Activated CD4-positive, alpha-beta memory T cell treated with anti-CD3 and anti-CD28 coated beads, Interleukin-2, amount 10 ng/mL, durations not matched to agents 7 days and 5 days (primary cell): ENCODE results near the gene DOHH. TPM values are rescaled to one million over a fixed set of nuclear protein-coding genes. Genes with fewer than 3 reads are reported as not detected.

Source experiments
- CTCF ChIA-PET: fragments of 350-600 bp; sonication (Branson Sonifier 250); formaldehyde crosslinking; loops from one replicate; lab custom pipeline; 2021; ENCODE audit warnings: antibody characterized with exemption, inconsistent platforms; lab: Charles Lee
- POLR2A ChIA-PET: fragments of 350-600 bp; sonication (Branson Sonifier 250); formaldehyde crosslinking; loops from one replicate; lab custom pipeline; 2021; ENCODE audit warnings: antibody characterized with exemption; lab: Charles Lee
- DNase-seq: peaks from one replicate; pipeline ENCODE4 v3.0.0-alpha.2; 2020
- H3K27ac Mint-ChIP-seq: one replicate; pipeline ENCODE4 v1.8.0; 2021; ENCODE audit warnings: mild to moderate bottlenecking, mixed read lengths
- H3K27me3 Mint-ChIP-seq: one replicate; pipeline ENCODE4 v1.8.0; 2021; ENCODE audit warnings: mixed read lengths
- H3K36me3 Mint-ChIP-seq: one replicate; pipeline ENCODE4 v1.8.0; 2021; ENCODE audit warnings: low read depth, mixed read lengths
- H3K4me1 Mint-ChIP-seq: one replicate; pipeline ENCODE4 v1.8.0; 2021; ENCODE audit warnings: mixed read lengths
- H3K4me3 Mint-ChIP-seq: one replicate; pipeline ENCODE4 v1.8.0; 2021; ENCODE audit warnings: mild to moderate bottlenecking, mixed read lengths
- H3K9me3 Mint-ChIP-seq: one replicate; pipeline ENCODE4 v1.8.0; 2021; ENCODE audit warnings: mixed read lengths
- total RNA-seq, 2 experiments: library from RNA; stranded (reverse); gene quantifications; one replicate each; pipeline ENCODE4 v1.2.3, GENCODE V29; 2021

Gene DOHH
- total RNA-seq, 2 experiments from 2014 or later: 11.1 to 11.8 TPM

DNA sequence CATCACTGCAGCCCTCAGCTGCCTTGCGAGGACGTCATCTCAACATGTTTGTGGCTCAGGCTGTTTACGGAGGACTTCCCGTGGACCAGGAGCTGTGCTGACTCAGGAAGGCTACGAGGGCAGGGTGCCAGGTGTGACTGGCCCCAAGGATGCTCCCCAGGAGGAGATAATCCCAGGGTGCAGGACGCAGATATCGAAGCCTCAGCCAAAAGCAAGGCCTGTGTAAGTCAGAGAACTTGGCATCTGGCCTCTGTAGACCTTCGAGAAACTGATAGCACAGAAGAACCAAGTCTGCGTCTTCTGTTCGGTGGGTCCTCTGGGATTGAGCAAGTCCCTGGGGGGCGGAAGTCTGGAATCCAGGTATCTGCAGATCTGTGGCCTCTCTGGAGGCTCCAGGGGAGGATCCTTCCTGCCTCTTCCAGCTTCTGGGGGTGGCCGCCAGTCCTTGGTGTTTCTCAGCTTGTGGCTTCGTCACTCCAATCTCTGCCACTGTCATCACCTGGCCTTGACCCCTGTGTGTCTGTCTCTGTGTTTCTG lies 2.6 kb upstream of the DOHH start:
- no peak overlapping the region for H3K27ac Mint-ChIP-seq
- H3K9me3 Mint-ChIP-seq: no peaks in the 10 kb centered on the region
- POLR2A ChIA-PET: no interaction called here
- no peaks in the 10 kb centered on the region for H3K27me3 Mint-ChIP-seq
- peaks cover 44% of the 10 kb centered on the region for H3K4me1 Mint-ChIP-seq
- DNase-seq: no peak
- CTCF ChIA-PET: interaction anchor here (0.7 to 1.4 kb wide), 4 partner anchors 18 to 899 kb away, joined by 3 read pairs; no protein-coding TSS in a partner anchor
- peaks cover 14% of the 10 kb centered on the region for H3K36me3 Mint-ChIP-seq
- no peak overlapping the region for H3K4me3 Mint-ChIP-seq

DNA sequence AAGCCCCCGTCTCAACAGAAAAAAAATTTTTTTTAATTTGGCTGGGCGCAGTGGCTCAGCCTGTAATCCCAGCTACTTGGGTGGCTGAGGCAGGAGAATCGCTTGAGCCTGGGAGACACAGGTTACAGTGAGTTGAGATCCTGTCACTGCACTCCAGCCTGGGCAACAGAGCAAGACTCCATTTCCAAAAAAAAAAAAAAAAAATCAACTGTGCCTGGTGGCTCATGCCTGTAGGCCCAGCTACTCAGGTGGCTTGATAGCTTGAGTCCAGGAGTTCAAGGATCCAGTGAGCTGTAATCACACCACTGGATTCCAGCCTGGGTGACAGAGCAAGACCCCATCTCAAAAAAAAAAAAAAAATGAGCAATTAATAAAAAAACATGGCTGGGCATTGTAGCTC lies 1.3 kb upstream of the DOHH start:
- no peaks in the 10 kb centered on the region for H3K9me3 Mint-ChIP-seq
- peaks cover 40% of the 10 kb centered on the region for H3K4me1 Mint-ChIP-seq
- ChIA-PET CTCF (interaction anchor here (1.1 to 3.4 kb wide), 4 partner anchors 14 to 72 kb away, joined by 3 to 23 read pairs (median 4); partner anchors contain the start of gene SMIM44), POLR2A (no interaction called here)
- H3K4me3 Mint-ChIP-seq: no peak overlapping the region
- no peak for DNase-seq
- H3K27ac Mint-ChIP-seq: no peak overlapping the region
- peaks cover 13% of the 10 kb centered on the region for H3K36me3 Mint-ChIP-seq
- no peaks in the 10 kb centered on the region for H3K27me3 Mint-ChIP-seq

DNA sequence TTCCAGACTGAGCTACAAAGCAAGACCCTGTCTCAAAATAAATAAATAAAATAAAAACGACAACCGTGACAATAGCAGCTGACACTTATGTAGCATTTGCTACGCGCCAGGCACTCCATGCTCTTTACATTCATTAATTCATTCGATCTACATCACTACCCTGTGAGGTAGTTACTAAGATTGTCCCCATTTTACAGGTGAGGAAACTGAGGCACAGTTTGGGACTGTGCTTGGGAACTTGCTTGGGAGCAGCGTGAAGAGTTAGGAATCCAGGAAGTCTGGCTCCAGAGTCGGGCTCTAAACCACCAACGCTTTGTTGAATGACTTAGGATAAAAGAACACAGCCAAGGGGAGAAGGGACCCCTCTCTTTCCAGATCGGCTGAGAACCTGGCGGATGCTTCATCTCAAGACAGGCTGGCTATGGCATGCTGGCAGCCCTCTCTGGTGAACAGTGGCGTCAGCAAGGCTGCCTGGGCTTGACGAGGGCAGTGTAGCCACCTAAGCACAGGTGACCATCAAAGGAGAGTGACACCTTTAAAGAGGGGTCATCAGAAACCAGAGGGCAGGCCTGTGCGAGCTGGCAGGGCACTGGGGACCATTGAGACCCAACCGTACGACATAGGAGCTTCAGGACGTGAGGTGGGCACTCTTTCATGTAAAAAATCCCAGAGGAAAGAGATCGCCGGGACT lies 591 bp downstream of the DOHH start:
- Mint-ChIP-seq H3K9me3 (no peaks in the 10 kb centered on the region), H3K27me3 (no peaks in the 10 kb centered on the region), H3K4me1 (peaks cover 36% of the 10 kb centered on the region), H3K27ac (peak overlapping the region; percentile 95), H3K4me3 (peak overlapping the region; percentile 88), H3K36me3 (peaks cover 23% of the 10 kb centered on the region)
- DNase-seq: no peak
- ChIA-PET POLR2A (interaction anchor here (1.0 to 1.8 kb wide), 6 partner anchors 10 to 485 kb away, joined by 3 to 8 read pairs (median 4); partner anchors contain the start of genes EEF2, MFSD12 and SMIM24), CTCF (interaction anchor here (0.6 to 3.4 kb wide), 3 partner anchors 15 to 27 kb away, joined by 5 to 23 read pairs (median 5); no protein-coding TSS in a partner anchor)

DNA sequence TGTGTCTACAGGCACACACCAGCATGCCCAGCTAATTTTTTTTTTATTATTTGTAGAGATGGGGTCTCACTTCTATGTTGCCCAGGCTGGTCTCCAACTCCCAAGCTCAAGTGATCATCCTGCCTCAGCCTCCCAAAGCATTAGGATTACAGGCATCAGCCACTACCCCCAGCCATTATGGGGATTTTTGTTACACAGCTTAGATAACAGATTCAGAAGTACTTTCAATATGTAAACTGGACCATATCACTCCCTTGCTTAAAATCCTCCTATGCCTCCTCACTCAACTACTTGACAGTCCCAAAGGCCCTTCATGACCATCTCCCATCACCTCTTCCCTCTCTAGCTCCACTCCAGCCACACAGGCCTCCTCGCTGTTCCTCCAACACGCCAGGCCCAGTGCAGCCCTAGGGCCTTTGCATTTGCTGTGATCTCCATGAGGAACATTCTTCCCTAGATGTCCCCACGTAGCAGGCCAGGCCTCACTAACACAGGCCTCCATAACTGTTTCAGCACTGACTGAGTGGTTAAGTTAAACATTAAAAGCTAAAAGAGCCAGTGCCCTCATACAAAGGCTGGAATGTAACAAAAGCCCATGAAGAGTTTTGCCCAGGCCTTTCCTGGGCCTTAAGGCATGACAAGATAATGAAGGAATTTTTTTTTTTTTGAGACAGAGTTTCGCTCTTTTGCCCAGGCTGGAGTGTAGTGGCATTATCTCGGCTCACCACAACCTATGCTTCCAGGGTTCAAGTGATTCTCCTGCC lies 2.5 kb downstream of the DOHH start:
- peaks cover 39% of the 10 kb centered on the region for H3K4me1 Mint-ChIP-seq
- no peaks in the 10 kb centered on the region for H3K27me3 Mint-ChIP-seq
- DNase-seq: no peak
- ChIA-PET POLR2A (interaction anchor here (0.6 kb wide), 1 partner anchor 217 kb away, joined by 3 read pairs; no protein-coding TSS in a partner anchor), CTCF (interaction anchor here (1.1 kb wide), 1 partner anchor 68 kb away, joined by 3 read pairs; no protein-coding TSS in a partner anchor)
- H3K36me3 Mint-ChIP-seq: peaks cover 24% of the 10 kb centered on the region
- no peaks in the 10 kb centered on the region for H3K9me3 Mint-ChIP-seq
- H3K4me3 Mint-ChIP-seq: no peak overlapping the region
- H3K27ac Mint-ChIP-seq: no peak overlapping the region

DNA sequence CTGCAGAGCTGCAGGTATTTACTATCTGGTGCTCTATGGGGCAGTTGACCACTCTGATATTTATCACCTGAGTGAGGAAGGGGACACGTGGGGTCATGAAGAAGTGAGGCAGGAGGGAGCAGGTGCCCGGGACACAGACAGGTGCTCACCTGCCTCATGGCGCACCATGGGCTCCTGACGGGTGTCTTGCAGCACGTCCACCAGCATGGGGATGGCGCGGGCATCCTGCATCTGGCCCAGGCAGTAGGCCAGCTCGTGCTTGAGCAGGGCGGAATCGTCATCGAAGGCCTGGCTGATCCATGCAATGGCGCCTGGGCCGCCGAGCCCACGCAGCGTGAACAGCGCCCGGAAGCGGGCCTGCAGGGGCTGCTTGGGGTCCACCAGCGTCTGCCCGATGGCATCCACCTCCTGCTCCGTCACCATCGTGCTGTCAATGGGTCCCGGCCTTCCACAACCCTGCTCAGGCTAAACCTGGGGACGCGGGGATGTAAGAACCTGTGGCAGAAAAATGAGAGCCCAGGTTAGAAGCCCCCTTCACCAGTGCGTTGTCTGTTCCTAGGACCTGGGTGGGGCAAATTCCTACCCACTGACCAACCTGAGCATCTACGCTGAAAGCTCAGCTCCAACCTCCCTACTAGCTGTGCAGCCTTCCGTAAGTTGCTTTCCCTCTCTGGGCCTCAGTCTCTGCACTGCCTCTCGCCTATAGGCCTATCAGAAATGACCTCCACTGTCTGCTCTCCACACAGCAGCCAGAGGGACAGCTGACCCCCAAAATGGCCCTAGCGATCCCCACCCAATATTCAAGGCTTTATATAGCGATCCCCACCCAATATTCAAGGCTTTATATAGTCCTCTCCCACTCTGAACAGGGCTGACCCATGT lies 3.8 kb downstream of the DOHH start:
- no peaks in the 10 kb centered on the region for H3K27me3 Mint-ChIP-seq
- H3K36me3 Mint-ChIP-seq: peaks cover 27% of the 10 kb centered on the region
- no peak for DNase-seq
- POLR2A ChIA-PET: no interaction called here
- H3K4me1 Mint-ChIP-seq: peaks cover 39% of the 10 kb centered on the region
- H3K4me3 Mint-ChIP-seq: no peak overlapping the region
- H3K9me3 Mint-ChIP-seq: no peaks in the 10 kb centered on the region
- no peak overlapping the region for H3K27ac Mint-ChIP-seq
- CTCF ChIA-PET: interaction anchor here (0.6 kb wide), 1 partner anchor 8 kb away, joined by 7 read pairs; no protein-coding TSS in a partner anchor

DNA sequence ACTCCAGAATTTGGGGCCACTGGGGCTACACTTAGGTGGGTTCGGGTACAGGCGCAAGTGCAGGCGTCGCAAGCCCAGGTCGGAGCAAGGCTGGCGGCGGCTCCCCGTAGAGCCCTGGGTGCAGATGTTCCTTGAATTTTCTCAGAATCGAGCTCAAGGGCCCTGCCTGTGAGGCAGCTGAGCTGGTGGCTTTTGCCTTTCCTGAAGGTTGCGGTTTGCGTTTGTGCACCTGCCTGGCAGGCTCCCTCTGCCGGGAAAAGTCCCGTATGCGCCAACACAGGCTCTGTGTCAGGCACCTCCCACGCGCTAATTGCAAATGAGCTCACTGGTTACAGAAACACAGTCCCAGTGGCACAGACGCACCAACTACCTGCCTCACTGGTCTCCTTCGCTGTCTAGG lies 5.9 kb downstream of the DOHH start:
- CTCF ChIA-PET: interaction anchor here (0.6 to 2.0 kb wide), 5 partner anchors 9 to 348 kb away, joined by 3 to 24 read pairs (median 3); partner anchors contain the start of gene MRPL54
- Mint-ChIP-seq H3K27ac (peak overlapping the region; percentile 35), H3K4me3 (no peak overlapping the region), H3K36me3 (peaks cover 27% of the 10 kb centered on the region), H3K27me3 (no peaks in the 10 kb centered on the region), H3K4me1 (peaks cover 27% of the 10 kb centered on the region), H3K9me3 (no peaks in the 10 kb centered on the region)
- POLR2A ChIA-PET: interaction anchor here (0.7 to 1.0 kb wide), 4 partner anchors 12 to 544 kb away, joined by 3 to 4 read pairs (median 3); no protein-coding TSS in a partner anchor
- peak; percentile 45 for DNase-seq

DNA sequence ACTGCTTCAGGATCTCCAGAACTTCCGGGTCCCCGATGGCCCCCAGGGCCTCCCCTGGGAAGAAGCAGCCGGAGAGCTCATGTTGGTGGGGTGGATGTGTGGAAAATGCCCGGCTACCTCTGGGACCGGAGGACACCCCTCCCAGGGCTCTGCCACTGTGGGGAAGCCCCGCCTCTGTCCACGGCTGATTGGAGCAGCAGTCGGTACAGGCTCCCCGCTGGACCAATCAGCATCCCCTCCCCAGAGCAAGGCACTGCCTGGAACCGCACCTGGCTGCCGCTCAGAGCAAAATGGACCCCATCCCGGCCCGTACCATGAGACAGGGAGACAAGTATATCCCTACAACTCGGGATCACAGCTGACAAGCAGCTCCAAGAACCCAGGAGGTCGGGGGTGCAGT lies 6.4 kb downstream of the DOHH start:
- H3K27ac Mint-ChIP-seq: no peak overlapping the region
- DNase-seq: peak; percentile 45
- ChIA-PET CTCF (interaction anchor here (0.6 to 2.0 kb wide), 4 partner anchors 9 to 347 kb away, joined by 3 to 24 read pairs (median 3); no protein-coding TSS in a partner anchor), POLR2A (interaction anchor here (0.7 to 1.0 kb wide), 2 partner anchors 12 to 13 kb away, joined by 3 to 4 read pairs; no protein-coding TSS in a partner anchor)
- H3K36me3 Mint-ChIP-seq: peaks cover 25% of the 10 kb centered on the region
- H3K9me3 Mint-ChIP-seq: no peaks in the 10 kb centered on the region
- H3K4me3 Mint-ChIP-seq: no peak overlapping the region
- peaks cover 24% of the 10 kb centered on the region for H3K4me1 Mint-ChIP-seq
- no peaks in the 10 kb centered on the region for H3K27me3 Mint-ChIP-seq

DNA sequence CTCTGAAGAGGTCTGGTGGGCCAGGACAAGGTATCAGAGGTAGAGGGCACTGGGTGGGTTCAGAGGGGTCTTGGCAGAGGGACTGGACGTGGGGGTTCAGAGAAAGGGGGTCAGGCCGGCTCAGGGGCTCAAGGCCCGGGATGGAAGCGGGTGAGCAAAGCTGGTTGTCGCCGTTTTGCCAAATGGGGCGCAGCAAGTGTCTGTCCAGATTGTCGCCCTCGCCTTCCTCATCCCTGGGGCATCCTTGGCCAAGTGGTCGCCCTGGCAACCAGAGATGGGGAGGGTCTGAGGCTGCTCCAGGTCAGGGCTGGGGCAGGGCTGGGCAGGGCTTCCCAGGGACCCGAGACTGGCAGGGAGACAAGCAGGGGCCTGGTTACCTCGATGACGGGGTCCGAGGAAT lies 6.8 kb downstream of the DOHH start:
- H3K36me3 Mint-ChIP-seq: peaks cover 24% of the 10 kb centered on the region
- POLR2A ChIA-PET: interaction anchor here (1.0 kb wide), 1 partner anchor 13 kb away, joined by 3 read pairs; no protein-coding TSS in a partner anchor
- H3K27me3 Mint-ChIP-seq: no peaks in the 10 kb centered on the region
- DNase-seq: no peak
- no peak overlapping the region for H3K4me3 Mint-ChIP-seq
- no peaks in the 10 kb centered on the region for H3K9me3 Mint-ChIP-seq
- peak overlapping the region; percentile 26 for H3K27ac Mint-ChIP-seq
- CTCF ChIA-PET: interaction anchor here (0.6 to 2.0 kb wide), 2 partner anchors 9 to 347 kb away, joined by 3 to 24 read pairs; no protein-coding TSS in a partner anchor
- peaks cover 20% of the 10 kb centered on the region for H3K4me1 Mint-ChIP-seq

DNA sequence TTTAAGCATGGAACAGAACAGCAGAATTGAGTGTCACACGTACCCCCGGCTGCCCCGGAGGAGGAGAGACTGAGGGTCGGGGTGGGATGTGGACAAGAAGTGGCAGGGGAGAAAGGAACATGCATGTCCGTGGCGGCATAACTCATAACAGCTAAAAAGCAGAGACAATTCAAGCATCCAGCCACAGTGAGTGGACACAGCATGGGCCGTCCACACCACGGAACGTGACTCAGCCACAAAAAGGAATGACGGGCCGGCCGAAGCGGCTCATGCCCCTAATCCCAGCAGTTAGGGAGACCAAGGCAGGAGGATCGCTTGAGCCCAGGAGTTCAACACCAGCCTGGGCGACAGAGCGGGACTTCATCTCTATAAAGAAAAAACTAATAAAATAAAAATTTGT lies 7.6 kb downstream of the DOHH start:
- POLR2A ChIA-PET: no interaction called here
- H3K36me3 Mint-ChIP-seq: peaks cover 22% of the 10 kb centered on the region

DNA sequence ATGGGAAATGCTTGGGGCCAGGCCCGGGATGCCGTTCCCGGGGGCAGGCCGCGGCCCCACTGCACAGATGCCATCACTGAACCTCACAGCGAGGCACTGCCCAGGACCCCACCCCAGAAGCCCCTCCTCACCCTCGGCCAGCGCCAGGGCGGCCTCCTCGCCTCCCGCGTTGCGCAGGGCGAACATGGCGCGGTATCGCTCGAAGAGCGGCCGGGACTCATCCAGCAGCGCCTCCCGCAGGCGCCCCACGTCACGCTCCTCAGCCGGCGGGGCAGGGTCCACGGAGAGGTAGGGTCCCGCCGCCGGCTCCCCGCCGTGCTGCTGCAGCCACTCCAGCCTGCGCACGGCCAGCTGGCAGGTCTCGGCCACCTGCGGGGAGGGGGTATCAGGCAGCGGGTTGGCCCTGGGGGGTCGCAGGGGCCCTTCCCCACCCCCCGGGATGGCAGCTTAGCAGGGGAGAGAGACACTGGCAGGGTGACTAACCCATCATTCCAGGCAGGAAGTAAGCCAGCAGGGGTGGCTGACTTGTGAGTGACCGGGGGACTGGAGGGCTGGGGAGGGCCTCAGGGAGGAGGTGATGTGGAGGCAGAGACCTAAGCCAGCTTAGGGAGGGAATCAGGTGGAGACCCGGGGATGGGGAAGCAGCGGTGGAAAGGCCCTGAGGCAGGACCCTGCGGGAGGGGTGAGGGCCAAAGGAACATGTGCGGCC lies 8.2 kb downstream of the DOHH start:
- ChIA-PET CTCF (no interaction called here), POLR2A (no interaction called here)
- Mint-ChIP-seq H3K4me1 (peaks cover 13% of the 10 kb centered on the region), H3K27me3 (no peaks in the 10 kb centered on the region), H3K36me3 (peaks cover 20% of the 10 kb centered on the region), H3K9me3 (no peaks in the 10 kb centered on the region), H3K4me3 (no peak overlapping the region), H3K27ac (no peak overlapping the region)
- DNase-seq: no peak

More for the DNA sequence above, 7.6 kb downstream of the DOHH start:
- Mint-ChIP-seq H3K4me3 (no peak overlapping the region), H3K9me3 (no peaks in the 10 kb centered on the region), H3K4me1 (peaks cover 16% of the 10 kb centered on the region), H3K27me3 (no peaks in the 10 kb centered on the region), H3K27ac (no peak overlapping the region)
- CTCF ChIA-PET: no interaction called here
- DNase-seq: no peak

DNA sequence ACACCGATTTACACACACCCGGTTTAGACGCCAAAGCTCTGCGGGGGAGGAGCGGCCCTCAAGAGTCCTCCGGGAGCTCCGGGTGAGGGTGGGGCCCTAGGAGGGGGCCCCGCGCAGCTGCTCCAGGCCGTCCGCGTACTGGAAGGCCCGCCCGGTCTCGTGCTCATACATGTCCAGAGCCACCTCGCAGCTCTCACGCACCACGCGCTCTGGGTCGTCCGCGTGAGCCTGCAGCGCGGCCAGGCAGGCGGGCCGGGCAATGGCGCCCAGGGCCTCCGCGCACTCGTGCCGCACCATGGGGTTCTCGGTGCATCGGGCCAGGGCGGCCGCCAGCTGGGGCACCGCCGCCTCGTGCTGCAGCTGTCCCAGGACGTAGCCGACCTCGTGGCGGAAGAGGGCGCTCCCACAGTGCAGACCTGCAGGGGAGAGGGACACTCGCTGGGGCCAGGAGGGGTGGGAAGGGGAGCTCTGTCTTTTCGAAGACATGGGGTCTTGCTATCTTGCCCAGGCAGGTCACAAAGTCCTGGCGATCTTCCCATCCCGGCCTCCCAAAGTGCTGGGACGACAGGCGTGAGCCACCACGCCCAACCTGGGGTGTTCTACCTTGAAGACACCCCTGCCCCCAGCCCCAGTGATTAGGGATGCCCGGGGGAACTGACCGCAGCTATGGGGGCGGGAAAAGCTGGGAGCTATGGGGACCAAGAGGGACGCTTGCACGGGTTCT lies 8.9 kb downstream of the DOHH start:
- H3K9me3 Mint-ChIP-seq: no peaks in the 10 kb centered on the region
- peaks cover 12% of the 10 kb centered on the region for H3K4me1 Mint-ChIP-seq
- ChIA-PET POLR2A (no interaction called here), CTCF (no interaction called here)
- H3K36me3 Mint-ChIP-seq: peaks cover 16% of the 10 kb centered on the region
- no peak overlapping the region for H3K27ac Mint-ChIP-seq
- no peak for DNase-seq
- H3K4me3 Mint-ChIP-seq: no peak overlapping the region
- H3K27me3 Mint-ChIP-seq: no peaks in the 10 kb centered on the region
